T-helper 1 cell treated with Interleukin-12 subunit alpha and Interleukin-12 subunit beta and Interleukin-4 antibody, amounts not matched to agents 30 μg/mL and 1 μg/mL, for 36 hours (primary cell): ENCODE measurements around the gene PYHIN1.
"Not testable (repeated sequence)": the region's sequence is repeated elsewhere in the genome, so short reads cannot be mapped to it uniquely, and the experiment has no call there.

Experiments used
- H3K27ac Mint-ChIP-seq: one replicate; pipeline ENCODE4 v1.8.0; 2021; ENCODE audit warnings: mild to moderate bottlenecking, mixed read lengths
- H3K27me3 Mint-ChIP-seq: one replicate; pipeline ENCODE4 v1.8.0; 2021; ENCODE audit warnings: low read depth, mixed read lengths
- H3K36me3 Mint-ChIP-seq: one replicate; pipeline ENCODE4 v1.8.0; 2021; ENCODE audit warnings: low read depth, mixed read lengths
- H3K4me1 Mint-ChIP-seq: one replicate; pipeline ENCODE4 v1.8.0; 2021; ENCODE audit warnings: low read depth, mixed read lengths
- H3K4me3 Mint-ChIP-seq: one replicate; pipeline ENCODE4 v1.8.0; 2021; ENCODE audit warnings: mild to moderate bottlenecking, moderate library complexity, mixed read lengths
- H3K9me3 Mint-ChIP-seq: one replicate; pipeline ENCODE4 v1.8.0; 2021; ENCODE audit warnings: mixed read lengths

PYHIN1 gene

GRCh38 chr1:158998781-158999161, 67.4 kb downstream of the PYHIN1 start:
- peaks cover 12% of the 10 kb centered on the region for H3K36me3 Mint-ChIP-seq
- H3K27me3 Mint-ChIP-seq: no peaks in the 10 kb centered on the region
- peaks cover 9% of the 10 kb centered on the region for H3K9me3 Mint-ChIP-seq
- no peak overlapping the region for H3K27ac Mint-ChIP-seq
- peak overlapping the region; percentile 27 for H3K4me3 Mint-ChIP-seq
- peaks cover 35% of the 10 kb centered on the region for H3K4me1 Mint-ChIP-seq

- no peak overlapping the region for H3K4me3 Mint-ChIP-seq
- peaks cover 35% of the 10 kb centered on the region for H3K4me1 Mint-ChIP-seq
- peaks cover 8% of the 10 kb centered on the region for H3K9me3 Mint-ChIP-seq
- no peak overlapping the region for H3K27ac Mint-ChIP-seq
- H3K27me3 Mint-ChIP-seq: no peaks in the 10 kb centered on the region
- peaks cover 9% of the 10 kb centered on the region for H3K36me3 Mint-ChIP-seq
Observed at GRCh38 chr1:158999316-159000069, 68.1 kb downstream of the PYHIN1 start.

GRCh38 chr1:159000070-159000409, 68.7 kb downstream of the PYHIN1 start:
- Mint-ChIP-seq H3K4me3 (no peak overlapping the region), H3K9me3 (peaks cover 2% of the 10 kb centered on the region), H3K36me3 (peaks cover 6% of the 10 kb centered on the region), H3K27me3 (no peaks in the 10 kb centered on the region), H3K27ac (no peak overlapping the region), H3K4me1 (peaks cover 35% of the 10 kb centered on the region)

- H3K27ac Mint-ChIP-seq: no peak overlapping the region
- H3K4me1 Mint-ChIP-seq: peaks cover 35% of the 10 kb centered on the region
- peaks cover 3% of the 10 kb centered on the region for H3K36me3 Mint-ChIP-seq
- no peaks in the 10 kb centered on the region for H3K27me3 Mint-ChIP-seq
- no peak overlapping the region for H3K4me3 Mint-ChIP-seq
- H3K9me3 Mint-ChIP-seq: no peaks in the 10 kb centered on the region
Observed at GRCh38 chr1:159000625-159001024, 69.3 kb downstream of the PYHIN1 start.

GRCh38 chr1:159005161-159005560, 73.8 kb downstream of the PYHIN1 start:
- H3K27ac Mint-ChIP-seq: no peak overlapping the region
- no peak overlapping the region for H3K4me3 Mint-ChIP-seq
- peaks cover 9% of the 10 kb centered on the region for H3K36me3 Mint-ChIP-seq
- no peaks in the 10 kb centered on the region for H3K27me3 Mint-ChIP-seq
- H3K9me3 Mint-ChIP-seq: peaks cover 3% of the 10 kb centered on the region
- H3K4me1 Mint-ChIP-seq: peaks cover 37% of the 10 kb centered on the region

- Mint-ChIP-seq H3K4me1 (peaks cover 34% of the 10 kb centered on the region), H3K36me3 (peaks cover 14% of the 10 kb centered on the region), H3K27me3 (no peaks in the 10 kb centered on the region), H3K4me3 (no peak overlapping the region), H3K9me3 (peaks cover 3% of the 10 kb centered on the region), H3K27ac (no peak overlapping the region)
Observed at GRCh38 chr1:159005676-159006075, 74.3 kb downstream of the PYHIN1 start.

- peaks cover 17% of the 10 kb centered on the region for H3K36me3 Mint-ChIP-seq
- H3K27me3 Mint-ChIP-seq, H3K4me3 Mint-ChIP-seq, H3K9me3 Mint-ChIP-seq: not testable (repeated sequence)
- peaks cover 33% of the 10 kb centered on the region for H3K4me1 Mint-ChIP-seq
- peak overlapping the region; percentile 26 for H3K27ac Mint-ChIP-seq
Observed at GRCh38 chr1:159006210-159006807, 75.0 kb downstream of the PYHIN1 start.

GRCh38 chr1:159007726-159008125, 76.4 kb downstream of the PYHIN1 start:
- H3K27ac Mint-ChIP-seq: peak overlapping the region; percentile 79
- no peak overlapping the region for H3K4me3 Mint-ChIP-seq
- peaks cover 25% of the 10 kb centered on the region for H3K36me3 Mint-ChIP-seq
- H3K27me3 Mint-ChIP-seq: no peaks in the 10 kb centered on the region
- peaks cover 3% of the 10 kb centered on the region for H3K9me3 Mint-ChIP-seq
- peaks cover 38% of the 10 kb centered on the region for H3K4me1 Mint-ChIP-seq

- peaks cover 32% of the 10 kb centered on the region for H3K36me3 Mint-ChIP-seq
- peak overlapping the region; percentile 95 for H3K27ac Mint-ChIP-seq
- peak overlapping the region; percentile 95 for H3K4me3 Mint-ChIP-seq
- H3K4me1 Mint-ChIP-seq: peaks cover 41% of the 10 kb centered on the region
- H3K9me3 Mint-ChIP-seq: peaks cover 3% of the 10 kb centered on the region
- no peaks in the 10 kb centered on the region for H3K27me3 Mint-ChIP-seq
Observed at GRCh38 chr1:159008744-159009188, 77.4 kb downstream of the PYHIN1 start.

GRCh38 chr1:159009287-159009686, 77.9 kb downstream of the PYHIN1 start:
- peaks cover 38% of the 10 kb centered on the region for H3K36me3 Mint-ChIP-seq
- H3K4me3 Mint-ChIP-seq: peak overlapping the region; percentile 95
- H3K27me3 Mint-ChIP-seq: no peaks in the 10 kb centered on the region
- peaks cover 3% of the 10 kb centered on the region for H3K9me3 Mint-ChIP-seq
- peak overlapping the region; percentile 95 for H3K27ac Mint-ChIP-seq
- peaks cover 47% of the 10 kb centered on the region for H3K4me1 Mint-ChIP-seq

GRCh38 chr1:159009704-159010361, 78.5 kb downstream of the PYHIN1 start, which contains the start of gene IFI16:
IFI16 (plus strand) TSS chr1:159009907; CDS start chr1:159014681, 4,774 bp downstream.
- peaks cover 3% of the 10 kb centered on the region for H3K9me3 Mint-ChIP-seq

GRCh38 chr1:159010391-159010790, 79.0 kb downstream of the PYHIN1 start:
- Mint-ChIP-seq H3K9me3 (peaks cover 3% of the 10 kb centered on the region), H3K36me3 (peaks cover 48% of the 10 kb centered on the region), H3K27ac (peak overlapping the region; percentile 95), H3K27me3 (no peaks in the 10 kb centered on the region), H3K4me1 (peaks cover 53% of the 10 kb centered on the region), H3K4me3 (peak overlapping the region; percentile 95)

More at GRCh38 chr1:159009704-159010361, 78.5 kb downstream of the PYHIN1 start, which contains the start of gene IFI16:
- H3K27me3 Mint-ChIP-seq: no peaks in the 10 kb centered on the region
- peaks cover 43% of the 10 kb centered on the region for H3K36me3 Mint-ChIP-seq
- peak within 1 kb of the TSS; percentile 95 for H3K4me3 Mint-ChIP-seq
- peaks cover 50% of the 10 kb centered on the region for H3K4me1 Mint-ChIP-seq
- H3K27ac Mint-ChIP-seq: peak within 1 kb of the TSS; percentile 95

GRCh38 chr1:159011001-159011400, 79.6 kb downstream of the PYHIN1 start:
- peak overlapping the region; percentile 95 for H3K4me3 Mint-ChIP-seq
- H3K36me3 Mint-ChIP-seq: peaks cover 54% of the 10 kb centered on the region
- peaks cover 55% of the 10 kb centered on the region for H3K4me1 Mint-ChIP-seq
- H3K27me3 Mint-ChIP-seq, H3K9me3 Mint-ChIP-seq: not testable (repeated sequence)
- peak overlapping the region; percentile 95 for H3K27ac Mint-ChIP-seq

GRCh38 chr1:159011751-159012150, 80.4 kb downstream of the PYHIN1 start:
- Mint-ChIP-seq H3K4me1 (peaks cover 59% of the 10 kb centered on the region), H3K27ac (peak overlapping the region; percentile 89), H3K36me3 (peaks cover 60% of the 10 kb centered on the region), H3K9me3 (no peaks in the 10 kb centered on the region), H3K27me3 (no peaks in the 10 kb centered on the region), H3K4me3 (peak overlapping the region; percentile 96)

- Mint-ChIP-seq H3K4me1 (peaks cover 56% of the 10 kb centered on the region), H3K9me3 (no peaks in the 10 kb centered on the region), H3K4me3 (peak overlapping the region; percentile 96), H3K36me3 (peaks cover 65% of the 10 kb centered on the region), H3K27me3 (no peaks in the 10 kb centered on the region), H3K27ac (peak overlapping the region; percentile 89)
Observed at GRCh38 chr1:159012495-159012894, 81.1 kb downstream of the PYHIN1 start.
